Progenitor cell of endocrine pancreas (in vitro differentiated cells): ENCODE results near the gene RABL6. TPM values are rescaled to one million over a fixed set of nuclear protein-coding genes. Genes with fewer than 3 reads are reported as not detected.
"Not testable (repeated sequence)": the region's sequence is repeated elsewhere in the genome, so short reads cannot be mapped to it uniquely, and the experiment has no call there.

ENCODE experiments used
- DNase-seq: peaks from one replicate; pipeline ENCODE4 v3.0.0; 2021; ENCODE audit warnings: low spot score; ENCODE audit not compliant: unreplicated experiment
- H3K27ac Mint-ChIP-seq: 2 replicates; pipeline ENCODE4 v1.8.0; 2021; ENCODE audit warnings: mild to moderate bottlenecking, moderate library complexity, mixed read lengths
- H3K27me3 Mint-ChIP-seq: 2 replicates; pipeline ENCODE4 v1.8.0; 2021; ENCODE audit warnings: mixed read lengths
- H3K36me3 Mint-ChIP-seq: 2 replicates; pipeline ENCODE4 v1.8.0; 2022; ENCODE audit warnings: mixed read lengths; ENCODE audit not compliant: insufficient read depth
- H3K4me1 Mint-ChIP-seq: 2 replicates; pipeline ENCODE4 v1.8.0; 2021; ENCODE audit warnings: low read depth, mixed read lengths
- H3K4me3 Mint-ChIP-seq: 2 replicates; pipeline ENCODE4 v1.8.0; 2021; ENCODE audit warnings: low read depth, mild to moderate bottlenecking, moderate library complexity, mixed read lengths
- H3K9me3 Mint-ChIP-seq: 2 replicates; pipeline ENCODE4 v1.8.0; 2021; ENCODE audit warnings: low read depth, mixed read lengths
- total RNA-seq: library from RNA; stranded (reverse); gene quantifications from 2 replicates; pipeline ENCODE4 v1.2.1, GENCODE V29; 2021
- TF ChIP-seq, protein P1 (sequence below): fragments of 200-600 bp; sonication (generic); IDR thresholded peaks from one replicate; pipeline ENCODE4 v1.5.0; 2021; ENCODE audit warnings: antibody characterized with exemption, mild to moderate bottlenecking; ENCODE audit not compliant: unreplicated experiment

RABL6 gene
- total RNA-seq, 1 donor from 2014 or later = 129 TPM

DNA sequence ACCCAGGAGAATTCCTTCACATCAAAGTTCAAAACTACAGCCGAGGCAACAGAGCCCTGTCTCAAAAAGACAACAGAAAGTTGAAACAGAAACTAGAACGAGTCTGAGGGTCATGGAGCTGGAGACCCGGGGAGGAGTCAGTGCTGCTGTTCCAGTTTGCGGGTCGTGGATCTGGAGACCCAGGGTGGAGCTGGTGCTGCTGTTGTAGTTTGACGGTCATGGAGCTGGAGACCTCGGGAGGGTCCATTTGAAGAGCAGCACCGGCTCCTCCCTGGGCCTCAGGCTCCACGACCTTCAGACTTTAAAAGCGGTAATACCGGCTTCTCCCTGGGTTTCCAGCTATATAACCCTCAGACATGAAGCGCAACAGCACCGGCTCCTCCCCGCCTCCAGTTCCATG, 30.4 kb upstream of the RABL6 start:
- Mint-ChIP-seq H3K4me1 (peaks cover 20% of the 10 kb centered on the region), H3K27me3 (peaks cover 16% of the 10 kb centered on the region), H3K4me3 (no peak overlapping the region), H3K36me3 (no peaks in the 10 kb centered on the region), H3K27ac (no peak overlapping the region), H3K9me3 (peaks cover 7% of the 10 kb centered on the region)
- TF ChIP-seq, protein P1, sequence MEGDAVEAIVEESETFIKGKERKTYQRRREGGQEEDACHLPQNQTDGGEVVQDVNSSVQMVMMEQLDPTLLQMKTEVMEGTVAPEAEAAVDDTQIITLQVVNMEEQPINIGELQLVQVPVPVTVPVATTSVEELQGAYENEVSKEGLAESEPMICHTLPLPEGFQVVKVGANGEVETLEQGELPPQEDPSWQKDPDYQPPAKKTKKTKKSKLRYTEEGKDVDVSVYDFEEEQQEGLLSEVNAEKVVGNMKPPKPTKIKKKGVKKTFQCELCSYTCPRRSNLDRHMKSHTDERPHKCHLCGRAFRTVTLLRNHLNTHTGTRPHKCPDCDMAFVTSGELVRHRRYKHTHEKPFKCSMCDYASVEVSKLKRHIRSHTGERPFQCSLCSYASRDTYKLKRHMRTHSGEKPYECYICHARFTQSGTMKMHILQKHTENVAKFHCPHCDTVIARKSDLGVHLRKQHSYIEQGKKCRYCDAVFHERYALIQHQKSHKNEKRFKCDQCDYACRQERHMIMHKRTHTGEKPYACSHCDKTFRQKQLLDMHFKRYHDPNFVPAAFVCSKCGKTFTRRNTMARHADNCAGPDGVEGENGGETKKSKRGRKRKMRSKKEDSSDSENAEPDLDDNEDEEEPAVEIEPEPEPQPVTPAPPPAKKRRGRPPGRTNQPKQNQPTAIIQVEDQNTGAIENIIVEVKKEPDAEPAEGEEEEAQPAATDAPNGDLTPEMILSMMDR = no peak
- no peak for DNase-seq

DNA sequence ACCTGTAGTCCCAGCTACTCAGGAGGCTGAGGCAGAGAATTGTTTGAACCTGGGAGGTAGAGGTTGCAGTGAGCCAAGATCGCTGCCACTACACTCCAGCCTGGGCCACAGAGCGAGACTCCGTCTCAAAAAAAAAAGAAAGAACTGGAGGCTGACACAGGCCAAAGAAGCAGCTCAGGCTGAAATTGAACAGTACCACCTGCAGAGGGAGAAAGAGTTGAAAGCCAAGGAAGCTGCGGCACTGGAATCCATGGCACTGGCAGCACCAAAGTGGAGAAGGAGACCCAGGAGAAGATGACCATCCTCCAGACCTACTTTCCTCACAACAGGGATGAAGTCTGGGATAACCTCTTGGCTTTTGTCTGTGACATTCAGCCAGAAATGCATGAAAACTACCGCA, 27.9 kb upstream of the RABL6 start:
- Mint-ChIP-seq H3K36me3 (no peaks in the 10 kb centered on the region), H3K27ac (no peak overlapping the region), H3K27me3 (peaks cover 16% of the 10 kb centered on the region), H3K4me1 (peaks cover 32% of the 10 kb centered on the region), H3K9me3 (no peaks in the 10 kb centered on the region), H3K4me3 (no peak overlapping the region)
- DNase-seq = no peak
- TF ChIP-seq, protein P1 = peak; percentile 34

DNA sequence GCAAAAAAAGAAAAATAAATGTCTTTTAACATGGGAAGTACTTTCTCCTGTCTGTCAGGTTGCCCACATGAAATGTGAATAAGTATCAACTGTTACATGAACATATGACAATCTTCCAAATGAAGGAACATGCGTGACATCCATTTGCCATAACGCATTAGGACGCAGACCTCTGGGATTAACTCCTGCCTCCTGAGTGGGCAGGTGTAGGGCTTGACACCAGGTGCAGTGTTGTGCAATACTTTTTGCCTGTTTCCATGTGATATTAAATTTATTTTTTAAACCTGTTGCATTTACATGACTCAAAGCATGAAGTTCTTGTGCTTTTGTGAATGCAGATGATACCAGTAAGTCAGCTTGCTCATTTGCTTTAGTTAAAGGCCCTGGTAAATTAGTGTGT, 25.3 kb upstream of the RABL6 start:
- Mint-ChIP-seq H3K4me3 (no peak overlapping the region), H3K9me3 (no peaks in the 10 kb centered on the region), H3K27me3 (peaks cover 13% of the 10 kb centered on the region), H3K4me1 (peaks cover 33% of the 10 kb centered on the region), H3K27ac (no peak overlapping the region), H3K36me3 (no peaks in the 10 kb centered on the region)
- no peak for DNase-seq
- TF ChIP-seq, protein P1 = no peak

DNA sequence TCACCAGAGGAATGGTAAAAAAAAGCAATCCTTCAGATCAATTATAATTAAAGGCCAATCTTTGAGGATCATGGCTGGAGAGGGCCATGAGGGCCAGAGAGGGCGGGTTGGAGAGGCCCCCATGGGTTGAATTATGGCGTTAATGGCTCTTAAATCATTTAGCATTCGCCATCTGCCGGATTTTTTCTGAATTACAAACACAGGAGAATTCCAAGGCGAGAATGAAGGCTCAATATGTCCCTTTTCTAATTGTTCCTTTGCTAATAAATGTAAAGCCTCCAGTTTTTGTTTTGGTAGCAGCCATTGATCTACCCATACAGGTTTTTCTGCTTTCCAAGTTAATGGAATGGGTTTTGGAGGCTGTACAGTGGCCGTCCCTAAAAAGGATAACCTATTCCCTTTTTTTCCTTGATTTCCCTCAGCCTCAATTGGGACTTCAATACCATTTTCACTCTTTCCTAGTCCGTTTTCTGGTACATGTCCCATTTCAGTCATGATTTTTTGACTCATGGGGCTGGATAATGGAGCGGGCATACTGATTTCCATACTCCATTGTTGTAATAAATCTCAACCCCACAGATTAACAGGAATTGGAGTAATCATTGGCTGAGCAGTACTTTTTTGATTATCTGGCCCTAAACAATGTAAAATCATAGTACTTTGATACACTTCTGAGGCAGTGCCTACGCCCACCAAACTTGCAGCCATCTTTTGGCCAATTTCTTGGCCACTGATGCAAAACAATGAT, 23.3 kb upstream of the RABL6 start:
- Mint-ChIP-seq H3K27me3 (no peaks in the 10 kb centered on the region), H3K4me1 (peaks cover 50% of the 10 kb centered on the region), H3K9me3 (no peaks in the 10 kb centered on the region), H3K4me3 (no peak overlapping the region), H3K36me3 (no peaks in the 10 kb centered on the region), H3K27ac (no peak overlapping the region)
- no peak for DNase-seq
- TF ChIP-seq, protein P1 = peak; percentile 46

DNA sequence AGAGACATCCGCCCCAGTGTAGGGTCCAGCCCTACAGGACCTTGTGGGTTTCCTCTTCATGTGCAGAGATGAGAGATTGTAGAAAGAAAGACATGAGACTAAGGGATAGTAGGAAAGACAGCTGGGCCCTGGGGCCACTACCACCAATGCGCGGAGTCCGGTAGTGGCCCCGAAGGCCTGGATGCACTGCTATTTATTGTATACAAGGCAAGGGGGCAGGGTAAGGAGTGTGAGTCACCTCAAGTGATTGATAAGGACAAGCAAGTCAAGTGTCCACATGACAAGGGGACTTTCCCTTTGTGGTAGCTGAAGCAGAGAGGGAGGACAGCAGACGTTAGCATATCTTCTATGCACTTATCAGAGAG, 22.8 kb upstream of the RABL6 start:
- DNase-seq = no peak
- TF ChIP-seq, protein P1 = no peak
- Mint-ChIP-seq H3K4me1 (peaks cover 53% of the 10 kb centered on the region), H3K36me3 (no peaks in the 10 kb centered on the region), H3K4me3 (no peak overlapping the region), H3K27ac (no peak overlapping the region), H3K9me3 (no peaks in the 10 kb centered on the region), H3K27me3 (no peaks in the 10 kb centered on the region)

DNA sequence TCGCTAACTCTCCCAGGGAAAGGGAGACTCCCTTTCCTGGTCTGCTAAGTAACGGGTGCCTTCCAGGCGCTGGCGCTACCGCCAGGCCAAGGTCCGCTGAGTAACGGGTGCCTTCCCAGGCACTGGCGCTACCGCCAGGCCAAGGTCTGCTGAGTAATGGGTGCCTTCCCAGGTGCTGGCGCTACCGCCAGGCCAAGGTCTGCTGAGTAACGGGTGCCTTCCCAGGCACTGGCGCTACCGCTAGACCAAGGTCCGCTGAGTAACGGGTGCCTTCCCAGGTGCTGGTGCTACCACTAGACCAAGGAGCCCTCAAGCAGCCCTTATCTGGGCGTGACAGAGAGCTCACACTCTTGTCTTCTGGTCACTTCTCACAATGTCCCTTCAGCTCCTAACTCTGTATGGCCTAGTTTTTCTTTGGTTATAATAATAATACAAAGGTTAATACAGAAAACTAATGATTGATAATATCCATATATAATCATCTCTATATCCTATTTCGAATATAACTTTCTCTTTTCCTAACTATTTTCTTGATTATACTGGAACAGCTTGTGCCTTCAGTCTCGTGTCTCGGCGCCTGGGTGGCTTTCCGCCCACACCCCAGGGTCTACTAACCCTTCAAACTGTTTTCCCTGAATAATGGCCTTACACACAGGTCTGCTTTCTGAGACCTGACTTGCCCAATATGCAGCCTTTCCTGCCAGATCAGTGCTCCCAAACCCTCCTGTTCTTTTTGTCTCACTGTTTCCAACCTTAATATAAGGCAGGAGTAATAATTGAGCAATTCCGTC, 22.0 kb upstream of the RABL6 start:
- not testable (repeated sequence) for H3K36me3 Mint-ChIP-seq, H3K4me3 Mint-ChIP-seq, DNase-seq, H3K27ac Mint-ChIP-seq, H3K27me3 Mint-ChIP-seq, H3K9me3 Mint-ChIP-seq
- peaks cover 51% of the 10 kb centered on the region for H3K4me1 Mint-ChIP-seq
